ENCODE data around the gene MRPL49.
"Not testable (repeated sequence)": the region's sequence is repeated elsewhere in the genome, so short reads cannot be mapped to it uniquely, and the experiment has no call there.

The MRPL49 gene

DNA sequence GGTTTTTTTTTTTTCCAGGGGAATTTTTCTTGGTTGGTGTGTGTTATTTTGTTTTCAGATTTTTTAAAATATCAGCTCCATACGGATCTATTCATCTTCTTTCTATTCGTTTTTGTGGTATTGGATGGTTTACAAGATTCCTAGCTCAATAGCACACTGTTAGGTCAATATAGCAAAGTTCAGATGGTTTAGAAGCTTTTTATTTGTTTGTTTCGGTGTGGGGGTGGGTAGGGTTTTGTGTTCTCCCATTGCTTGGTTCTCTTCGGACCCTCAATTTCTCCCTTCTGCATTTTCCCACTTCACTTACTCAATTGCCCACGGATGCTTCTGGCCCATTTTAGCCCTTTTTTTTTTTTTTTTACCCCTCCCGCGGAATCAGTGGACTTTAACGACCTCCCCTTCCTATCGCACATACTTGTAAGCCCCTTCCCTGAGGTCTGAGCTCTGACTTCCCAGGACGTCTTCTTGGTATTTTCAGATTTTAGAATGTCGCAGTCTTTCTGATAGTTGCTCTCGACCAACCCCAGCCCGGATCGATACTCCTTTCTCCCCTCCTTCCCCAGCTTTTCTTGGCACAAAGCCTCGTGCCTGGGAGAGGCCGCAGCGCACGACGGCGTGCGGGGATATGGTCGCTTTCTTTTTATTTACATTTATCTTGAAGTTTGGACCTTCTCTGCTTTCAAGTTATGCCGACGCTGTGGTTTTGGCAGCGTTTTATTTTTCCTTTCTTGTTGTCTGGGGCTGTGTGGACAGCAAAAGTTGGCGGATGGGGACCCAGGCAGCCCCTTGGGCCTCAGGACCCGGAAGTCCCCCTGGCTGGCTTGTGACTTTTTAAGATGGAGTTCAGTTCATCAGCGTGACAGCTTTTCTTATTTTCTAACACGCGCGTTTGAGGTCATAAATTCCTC lies 43.5 kb downstream of the MRPL49 start:
- no peak for DNase-seq (ENCODE audit: low read depth in 2 of 2, low spot score in 1 of 2)

DNA sequence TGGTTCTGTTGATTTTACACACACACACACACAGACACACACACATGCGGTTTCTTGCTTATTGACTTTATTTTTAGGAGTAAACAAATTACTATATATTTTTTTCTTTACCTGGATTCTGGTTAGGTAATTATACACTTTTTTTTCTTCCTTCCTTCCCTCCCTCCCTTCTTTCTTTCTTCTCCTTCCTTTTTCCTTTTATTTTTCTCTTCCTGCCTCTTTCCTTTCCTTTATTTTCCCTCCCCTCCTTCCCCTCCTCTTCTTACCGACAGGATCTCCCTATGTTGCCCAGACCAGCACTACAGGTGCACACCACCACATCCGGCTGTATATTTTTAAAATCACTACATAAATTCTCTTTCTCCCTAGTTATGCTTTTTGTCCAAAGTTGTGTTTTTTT lies 44.8 kb downstream of the MRPL49 start:
- DNase-seq (ENCODE audit: low read depth in 2 of 2, low spot score in 1 of 2), result no peak

DNA sequence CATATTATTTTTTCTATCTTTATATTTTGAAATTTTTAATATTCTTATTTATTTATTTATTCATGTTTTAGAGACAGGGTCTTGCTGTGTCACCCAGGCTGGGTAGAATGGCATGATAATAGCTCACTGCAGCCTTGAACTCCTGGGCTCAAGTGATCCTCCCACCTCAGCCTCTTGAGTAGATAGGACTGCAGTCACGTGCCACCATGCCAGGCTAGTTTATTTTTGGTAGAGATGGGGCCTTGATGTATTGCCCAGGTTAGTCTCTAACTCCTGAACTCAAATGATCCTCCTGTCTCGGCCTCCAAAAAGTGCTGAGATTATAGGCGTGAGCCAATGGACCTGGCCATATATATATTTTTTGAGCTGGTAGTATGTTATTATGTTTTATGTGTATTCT lies 45.5 kb downstream of the MRPL49 start:
- DNase-seq (ENCODE audit: low read depth in 2 of 2, low spot score in 1 of 2), result no peak

DNA sequence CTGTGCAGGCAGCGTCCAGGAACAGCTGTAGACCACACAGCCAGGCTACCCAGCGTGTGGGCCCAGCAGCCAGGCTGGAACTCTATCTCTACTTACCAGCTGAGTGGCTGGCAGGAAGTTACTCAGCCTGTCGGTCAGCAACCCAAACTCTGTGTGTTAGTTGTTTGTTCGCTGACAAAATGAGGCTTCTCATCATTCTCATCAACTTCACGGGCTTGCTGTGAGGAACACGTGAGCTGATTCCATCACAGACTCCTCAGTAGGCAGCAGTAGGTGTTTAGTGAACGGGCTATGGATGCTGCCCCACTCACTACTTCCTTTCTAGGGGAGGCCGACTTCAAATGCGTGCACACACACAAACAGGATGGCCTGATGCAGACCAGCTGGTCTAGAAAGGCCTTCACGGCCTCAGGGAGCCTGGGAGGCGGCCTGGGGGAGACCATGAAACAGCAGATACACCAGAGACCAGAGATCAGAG lies 47.1 kb downstream of the MRPL49 start:
- no peak for DNase-seq (ENCODE audit: low read depth in 2 of 2, low spot score in 1 of 2)

DNA sequence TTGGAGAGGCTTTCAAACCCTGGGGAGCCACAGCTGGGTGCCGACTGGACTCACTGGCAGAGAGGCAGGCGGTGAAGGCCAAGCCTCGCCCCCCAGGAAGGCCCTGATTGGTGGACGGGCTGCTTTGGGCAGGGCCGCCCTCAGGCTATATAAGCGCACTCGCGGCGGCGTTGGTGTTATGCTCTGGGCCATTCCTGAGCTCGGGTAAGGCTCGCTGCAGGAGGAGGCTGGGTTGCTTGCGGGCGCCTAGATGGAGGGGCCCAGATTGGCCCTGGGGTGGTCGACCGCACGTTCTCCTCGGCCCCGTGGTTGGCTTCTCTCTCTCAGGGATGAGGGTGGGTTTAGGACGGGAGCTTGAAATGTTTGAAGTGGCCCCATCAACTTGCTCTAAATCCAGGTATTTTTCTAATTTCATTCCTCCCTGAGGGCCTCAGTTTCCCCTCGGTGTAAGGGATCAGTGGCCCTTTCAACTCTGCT lies 48.0 kb downstream of the MRPL49 start, which contains the start of gene SPDYC:
TSS of gene SPDYC (plus strand) at position 176 of the 477 bp plus-strand sequence. CDS start 1,125 bp downstream, outside the sequence.
- DNase-seq (ENCODE audit: low read depth in 2 of 2, low spot score in 1 of 2), result no peak

DNA sequence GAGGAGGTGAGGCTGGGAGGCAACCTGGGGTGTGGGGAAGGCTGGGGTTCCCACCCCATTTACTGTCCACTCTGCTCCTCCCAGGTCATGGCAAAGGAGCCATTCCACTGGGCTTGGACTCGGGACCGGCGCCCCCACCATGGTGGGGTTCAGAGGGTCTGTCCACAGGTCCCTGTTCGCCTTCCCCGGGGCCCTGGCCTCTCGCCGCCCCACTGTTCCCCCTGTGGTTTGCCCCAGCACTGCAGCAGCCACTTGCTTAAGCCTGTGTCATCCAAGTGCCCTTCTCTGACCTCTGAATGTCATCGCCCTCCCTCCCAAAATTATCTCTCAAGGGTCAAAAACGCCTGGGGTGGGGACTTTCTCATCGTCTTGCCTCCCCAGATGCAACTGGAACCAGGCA lies 50.5 kb downstream of the MRPL49 start:
- DNase-seq (ENCODE audit: low read depth in 2 of 2, low spot score in 1 of 2), result no peak

DNA sequence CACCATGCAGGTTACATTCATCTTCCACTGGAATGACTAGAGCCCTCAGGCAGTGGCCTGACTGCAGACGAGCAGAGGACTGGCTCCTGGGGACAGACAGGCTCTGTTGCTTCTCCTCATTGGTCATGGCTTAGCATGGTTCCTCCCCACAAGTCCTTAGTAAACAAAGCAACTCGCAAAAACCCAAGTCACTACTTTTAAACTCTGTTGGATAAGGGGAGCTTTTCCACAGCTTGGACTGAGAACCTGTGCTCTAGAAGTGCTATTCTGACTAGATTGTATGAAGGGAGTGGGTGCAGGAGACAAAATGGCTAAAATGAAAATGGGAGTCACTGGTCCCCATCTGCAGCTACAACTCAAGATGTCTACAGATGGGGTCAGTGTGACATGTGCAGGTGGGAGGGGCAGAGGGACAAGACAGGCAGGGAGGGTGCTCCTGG lies 52.5 kb downstream of the MRPL49 start:
- DNase-seq (ENCODE audit: low read depth in 2 of 2, low spot score in 1 of 2), result not testable (repeated sequence)
